Measurements from ENCODE around the gene PHC3.

DNA sequence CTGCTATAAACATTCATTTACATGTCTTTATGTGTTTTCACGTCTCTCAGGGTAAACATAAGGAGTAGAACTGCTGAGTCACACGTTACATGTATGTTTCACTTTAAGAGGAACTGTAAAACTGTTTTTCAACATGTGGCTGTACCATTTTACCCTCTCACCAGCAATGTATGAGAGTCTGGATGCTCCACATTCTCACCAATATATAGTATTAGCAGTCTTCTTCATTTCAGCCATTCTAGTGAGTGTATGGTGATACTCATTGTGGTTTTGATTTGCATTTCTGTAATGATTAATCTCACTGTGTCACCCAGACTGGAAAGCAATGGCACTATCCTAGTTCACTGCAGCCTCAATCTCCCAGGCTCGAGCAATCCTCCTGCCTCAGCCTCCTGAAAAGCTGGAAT lies 37.1 kb downstream of the PHC3 start:
- no peak for TF ChIP-seq REST (IDR thresholded peaks at IDR 0.05; ENCODE audit: insufficient replicate concordance, low read depth)
- no peak for TF ChIP-seq CTCF (IDR thresholded peaks at IDR 0.05; ENCODE audit: insufficient read depth, low read length)
- TF ChIP-seq SPI1 (IDR thresholded peaks at IDR 0.05; ENCODE audit: borderline replicate concordance, low read depth): peak; percentile 13; the same call in 1 of the 2 replicates
- TF ChIP-seq POLR2AphosphoS5 (IDR thresholded peaks at IDR 0.05; ENCODE audit: low read depth): no peak
- TF ChIP-seq GABPA (IDR thresholded peaks at IDR 0.05; ENCODE audit: low read depth): no peak

All from HL-60 (cell line).